ENCODE measurements around the gene PSMB9. TPM values are rescaled to one million over a fixed set of nuclear protein-coding genes. Genes with fewer than 3 reads are reported as not detected.

PSMB9 gene
- polyA plus RNA-seq, 3 donors from 2014 or later = 694 to 1,190 (median 822) TPM

DNA sequence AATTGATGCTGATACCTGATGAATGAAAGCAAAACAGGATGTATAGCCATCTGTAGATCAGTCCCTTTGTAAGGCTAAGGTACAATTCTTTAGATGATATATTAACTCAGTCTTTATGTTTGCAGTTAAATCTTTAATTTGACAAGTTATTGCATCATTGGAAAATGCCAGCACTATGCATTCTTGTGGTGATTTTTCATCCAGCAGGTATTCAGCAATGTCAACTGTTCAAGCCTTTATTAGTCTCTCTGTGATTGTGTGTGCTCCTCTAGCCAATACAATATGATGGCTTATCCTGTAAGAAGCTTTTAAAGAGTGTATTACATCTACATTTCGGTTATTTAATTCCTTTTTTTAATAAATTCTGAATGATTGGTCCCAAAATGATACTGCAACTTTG lies 52.5 kb downstream of the PSMB9 start:
- Mint-ChIP-seq H3K4me1 (no peaks in the 10 kb centered on the region), H3K27ac (no peak overlapping the region), H3K4me3 (no peak overlapping the region), H3K27me3 (ENCODE audit: low read depth in 3 of 3) (no peaks in the 10 kb centered on the region), H3K36me3 (peaks cover 0 to 3% (median 0%) of the 10 kb centered on the region in 3 donors), H3K9me3 (no peaks in the 10 kb centered on the region)
- DNase-seq = no peak

- Mint-ChIP-seq H3K4me1 (no peaks in the 10 kb centered on the region), H3K9me3 (no peaks in the 10 kb centered on the region), H3K4me3 (no peak overlapping the region), H3K36me3 (no peaks in the 10 kb centered on the region), H3K27ac (no peak overlapping the region), H3K27me3 (ENCODE audit: low read depth in 3 of 3) (no peaks in the 10 kb centered on the region)
- DNase-seq = no peak
Measured at GRCh38 chr6:32908897-32909296, 54.9 kb downstream of the PSMB9 start.

Other genes with a start within 250 kb of the PSMB9 start
- 10 to 100 TPM in 2 of 3 donors, 1 to 10 TPM in 1; 1.8 to 53.1 (median 10.3) TPM for gene HLA-DQA1, start 216.8 kb upstream of the PSMB9 start, polyA plus RNA-seq
- gene HLA-DQB1, start 187.5 kb upstream of the PSMB9 start, polyA plus RNA-seq = 100 to 1,000 TPM in 1 of 3 donors, 10 to 100 TPM in 1, 1 to 10 TPM in 1; 2.5 to 105 (median 74.9) TPM
- gene HLA-DQA2, start 112.8 kb upstream of the PSMB9 start, polyA plus RNA-seq = 1 to 10 TPM; 1.5 to 5.9 (median 2.5) TPM
- 1 to 10 TPM; 1.9 to 3.8 (median 2.9) TPM for gene HLA-DQB2, start 90.7 kb upstream of the PSMB9 start, polyA plus RNA-seq
- gene HLA-DOB, start 37.2 kb upstream of the PSMB9 start, polyA plus RNA-seq = 1 to 10 TPM in 2 of 3 donors, under 1 TPM in 1; 0.45 to 6.6 (median 4.8) TPM
- gene TAP2, start 15.5 kb upstream of the PSMB9 start, polyA plus RNA-seq = 10 to 100 TPM; 16.9 to 67.6 (median 30.4) TPM
- 100 to 1,000 TPM; 495 to 696 (median 528) TPM for gene PSMB8, start 10.1 kb upstream of the PSMB9 start, polyA plus RNA-seq
- gene TAP1, start 488 bp upstream of the PSMB9 start, polyA plus RNA-seq = 100 to 1,000 TPM; 310 to 465 (median 439) TPM
- 100 to 1,000 TPM in 1 of 3 donors, 10 to 100 TPM in 2; 38.3 to 104 (median 89.1) TPM for gene HLA-DMB, start 86.8 kb downstream of the PSMB9 start, polyA plus RNA-seq
- gene HLA-DMA, start 98.9 kb downstream of the PSMB9 start, polyA plus RNA-seq = 10 to 100 TPM; 39.2 to 78.7 (median 69.7) TPM
- gene BRD2, start 114.4 kb downstream of the PSMB9 start, polyA plus RNA-seq = 100 to 1,000 TPM in 1 of 3 donors, 10 to 100 TPM in 2; 29.8 to 119 (median 31.5) TPM
- 1 to 10 TPM in 2 of 3 donors, under 1 TPM in 1; 0.37 to 5.2 (median 2.8) TPM for gene HLA-DOA, start 155.4 kb downstream of the PSMB9 start, polyA plus RNA-seq
- gene HLA-DPA1, start 219.5 kb downstream of the PSMB9 start, polyA plus RNA-seq = 100 to 1,000 TPM; 173 to 252 (median 202) TPM
- 100 to 1,000 TPM; 183 to 353 (median 296) TPM for gene HLA-DPB1, start 221.8 kb downstream of the PSMB9 start, polyA plus RNA-seq

All from immature natural killer cell (primary cell).